ENCODE data around the gene ASPSCR1. TPM values are rescaled to one million over a fixed set of nuclear protein-coding genes. Genes with fewer than 3 reads are reported as not detected.

Gene ASPSCR1
- total RNA-seq, 1 donor from 2014 or later = 45.9 TPM

GRCh38 chr17:81960130-81960958, 17.1 kb upstream of the ASPSCR1 start:
- peaks cover 2% of the 10 kb centered on the region for H3K4me1 Mint-ChIP-seq (ENCODE audit: unreplicated experiment)
- no peaks in the 10 kb centered on the region for H3K36me3 Mint-ChIP-seq (ENCODE audit: unreplicated experiment)
- H3K27me3 Mint-ChIP-seq (ENCODE audit: unreplicated experiment) = peaks cover 29% of the 10 kb centered on the region
- no peak for DNase-seq (ENCODE audit: extremely low spot score, unreplicated experiment)
- TF ChIP-seq, protein P1, sequence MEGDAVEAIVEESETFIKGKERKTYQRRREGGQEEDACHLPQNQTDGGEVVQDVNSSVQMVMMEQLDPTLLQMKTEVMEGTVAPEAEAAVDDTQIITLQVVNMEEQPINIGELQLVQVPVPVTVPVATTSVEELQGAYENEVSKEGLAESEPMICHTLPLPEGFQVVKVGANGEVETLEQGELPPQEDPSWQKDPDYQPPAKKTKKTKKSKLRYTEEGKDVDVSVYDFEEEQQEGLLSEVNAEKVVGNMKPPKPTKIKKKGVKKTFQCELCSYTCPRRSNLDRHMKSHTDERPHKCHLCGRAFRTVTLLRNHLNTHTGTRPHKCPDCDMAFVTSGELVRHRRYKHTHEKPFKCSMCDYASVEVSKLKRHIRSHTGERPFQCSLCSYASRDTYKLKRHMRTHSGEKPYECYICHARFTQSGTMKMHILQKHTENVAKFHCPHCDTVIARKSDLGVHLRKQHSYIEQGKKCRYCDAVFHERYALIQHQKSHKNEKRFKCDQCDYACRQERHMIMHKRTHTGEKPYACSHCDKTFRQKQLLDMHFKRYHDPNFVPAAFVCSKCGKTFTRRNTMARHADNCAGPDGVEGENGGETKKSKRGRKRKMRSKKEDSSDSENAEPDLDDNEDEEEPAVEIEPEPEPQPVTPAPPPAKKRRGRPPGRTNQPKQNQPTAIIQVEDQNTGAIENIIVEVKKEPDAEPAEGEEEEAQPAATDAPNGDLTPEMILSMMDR (IDR thresholded peaks at IDR 0.05) = no peak
- H3K9me3 Mint-ChIP-seq (ENCODE audit: unreplicated experiment) = no peaks in the 10 kb centered on the region
- no peak overlapping the region for H3K27ac Mint-ChIP-seq (ENCODE audit: unreplicated experiment)
- no peak overlapping the region for H3K4me3 Mint-ChIP-seq (ENCODE audit: unreplicated experiment)

GRCh38 chr17:81961087-81961511, 16.3 kb upstream of the ASPSCR1 start, which contains the start of gene NOTUM:
Gene NOTUM, minus strand, starts transcription at chr17:81961187. Its CDS starts 278 bp downstream, at chr17:81960909.
- no peak for DNase-seq (ENCODE audit: extremely low spot score, unreplicated experiment)
- Mint-ChIP-seq H3K9me3 (ENCODE audit: unreplicated experiment) (no peaks in the 10 kb centered on the region), H3K36me3 (ENCODE audit: unreplicated experiment) (no peaks in the 10 kb centered on the region), H3K27me3 (ENCODE audit: unreplicated experiment) (peaks cover 29% of the 10 kb centered on the region), H3K4me1 (ENCODE audit: unreplicated experiment) (peaks cover 2% of the 10 kb centered on the region), H3K27ac (ENCODE audit: unreplicated experiment) (no peak within 1 kb of the TSS), H3K4me3 (ENCODE audit: unreplicated experiment) (no peak within 1 kb of the TSS)
- TF ChIP-seq, protein P1 (IDR thresholded peaks at IDR 0.05) = peak; percentile 28

GRCh38 chr17:81961521-81962498, 15.6 kb upstream of the ASPSCR1 start:
- Mint-ChIP-seq H3K4me1 (ENCODE audit: unreplicated experiment) (peaks cover 2% of the 10 kb centered on the region), H3K4me3 (ENCODE audit: unreplicated experiment) (no peak overlapping the region), H3K9me3 (ENCODE audit: unreplicated experiment) (no peaks in the 10 kb centered on the region), H3K27me3 (ENCODE audit: unreplicated experiment) (peaks cover 29% of the 10 kb centered on the region), H3K36me3 (ENCODE audit: unreplicated experiment) (no peaks in the 10 kb centered on the region), H3K27ac (ENCODE audit: unreplicated experiment) (no peak overlapping the region)
- TF ChIP-seq, protein P1 (IDR thresholded peaks at IDR 0.05) = no peak
- no peak for DNase-seq (ENCODE audit: extremely low spot score, unreplicated experiment)

GRCh38 chr17:81962499-81963441, 14.7 kb upstream of the ASPSCR1 start:
- no peaks in the 10 kb centered on the region for H3K36me3 Mint-ChIP-seq (ENCODE audit: unreplicated experiment)
- peaks cover 25% of the 10 kb centered on the region for H3K27me3 Mint-ChIP-seq (ENCODE audit: unreplicated experiment)
- no peak overlapping the region for H3K27ac Mint-ChIP-seq (ENCODE audit: unreplicated experiment)
- no peaks in the 10 kb centered on the region for H3K9me3 Mint-ChIP-seq (ENCODE audit: unreplicated experiment)
- peaks cover 2% of the 10 kb centered on the region for H3K4me1 Mint-ChIP-seq (ENCODE audit: unreplicated experiment)
- DNase-seq (ENCODE audit: extremely low spot score, unreplicated experiment) = no peak
- TF ChIP-seq, protein P1 (IDR thresholded peaks at IDR 0.05) = no peak
- no peak overlapping the region for H3K4me3 Mint-ChIP-seq (ENCODE audit: unreplicated experiment)

Data from osteocyte (in vitro differentiated cells).